Mammary epithelial cell (primary cell): ENCODE results near the gene MED14.

Experiments
- EZH2 ChIP-seq: IDR thresholded peaks from 2 replicates; pipeline ENCODE4 v1.6.1; 2012; ENCODE audit warnings: low read length, inconsistent platforms, borderline replicate concordance
- TF ChIP-seq, protein P1 (sequence below), 2 donors: IDR thresholded peaks in 1 of 2; conservative IDR thresholded peaks in 1 of 2; 2 replicates each; pipeline ENCODE4 v1.5.1; 2011 to 2012; ENCODE audit warnings: inconsistent platforms in 2 of 2, low read length in 2 of 2, mild to moderate bottlenecking in 2 of 2, control low read depth in 1 of 2, low read depth in 1 of 2; ENCODE audit not compliant: insufficient read depth in 1 of 2; ENCODE audit errors: extremely low read depth in 1 of 2

GRCh38 chrX:40661489-40661888 is 73.9 kb downstream of the MED14 start:
- TF ChIP-seq EZH2: no peak
- TF ChIP-seq, protein P1, sequence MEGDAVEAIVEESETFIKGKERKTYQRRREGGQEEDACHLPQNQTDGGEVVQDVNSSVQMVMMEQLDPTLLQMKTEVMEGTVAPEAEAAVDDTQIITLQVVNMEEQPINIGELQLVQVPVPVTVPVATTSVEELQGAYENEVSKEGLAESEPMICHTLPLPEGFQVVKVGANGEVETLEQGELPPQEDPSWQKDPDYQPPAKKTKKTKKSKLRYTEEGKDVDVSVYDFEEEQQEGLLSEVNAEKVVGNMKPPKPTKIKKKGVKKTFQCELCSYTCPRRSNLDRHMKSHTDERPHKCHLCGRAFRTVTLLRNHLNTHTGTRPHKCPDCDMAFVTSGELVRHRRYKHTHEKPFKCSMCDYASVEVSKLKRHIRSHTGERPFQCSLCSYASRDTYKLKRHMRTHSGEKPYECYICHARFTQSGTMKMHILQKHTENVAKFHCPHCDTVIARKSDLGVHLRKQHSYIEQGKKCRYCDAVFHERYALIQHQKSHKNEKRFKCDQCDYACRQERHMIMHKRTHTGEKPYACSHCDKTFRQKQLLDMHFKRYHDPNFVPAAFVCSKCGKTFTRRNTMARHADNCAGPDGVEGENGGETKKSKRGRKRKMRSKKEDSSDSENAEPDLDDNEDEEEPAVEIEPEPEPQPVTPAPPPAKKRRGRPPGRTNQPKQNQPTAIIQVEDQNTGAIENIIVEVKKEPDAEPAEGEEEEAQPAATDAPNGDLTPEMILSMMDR (conservative IDR thresholded peaks at IDR 0.05 in 1 of 2, IDR thresholded peaks at IDR 0.05 in 1 of 2; ENCODE audit: extremely low read depth in 1 of 2, insufficient read depth in 1 of 2, low read depth in 1 of 2, low read length in 2 of 2): no peak
